Stimulated activated naive CD8-positive, alpha-beta T cell treated with anti-CD3 and anti-CD28 coated beads, Interleukin-15, Interleukin-2, amounts not matched to agents 100 U/mL and 50 U/mL, for 24 hours (primary cell): ENCODE measurements around the gene CST5.
"Not testable (repeated sequence)": the region's sequence is repeated elsewhere in the genome, so short reads cannot be mapped to it uniquely, and the experiment has no call there.

ENCODE experiments used
- ATAC-seq: fragments of 150-1000 bp; cut with Tn5 transposase; one replicate; pipeline ENCODE4 v1.10.0; 2021
- DNase-seq: peaks from one replicate; pipeline ENCODE4 v3.0.0; 2021

The CST5 gene

GRCh38 chr20:23841693-23842092 is 37.9 kb downstream of the CST5 start:
- ATAC-seq (no peak), DNase-seq (no peak)

- no peak for ATAC-seq
- no peak for DNase-seq
Observed at GRCh38 chr20:23835716-23836115, 43.8 kb downstream of the CST5 start.

- no peak for ATAC-seq
- no peak for DNase-seq
Observed at GRCh38 chr20:23832775-23833513, 46.6 kb downstream of the CST5 start.

GRCh38 chr20:23831961-23832360 is 47.6 kb downstream of the CST5 start:
- DNase-seq, ATAC-seq: not testable (repeated sequence)

GRCh38 chr20:23826541-23827021 is 53.0 kb downstream of the CST5 start, which contains the start of gene CST2:
CST2 (minus strand) TSS chr20:23826729; CDS start chr20:23826660, 69 bp downstream.
- DNase-seq (no peak), ATAC-seq (no peak)
